ENCODE results near the gene KRTAP24-1. TPM values are rescaled to one million over a fixed set of nuclear protein-coding genes. Genes with fewer than 3 reads are reported as not detected.

Gene KRTAP24-1
- not detected in 2 replicates for polyA plus RNA-seq (2013)

GRCh38 chr21:30282850-30283249 is at the start of gene KRTAP24-1:
Gene KRTAP24-1, minus strand, starts transcription at chr21:30282950. Its CDS starts 18 bp downstream, at chr21:30282932.
- WGBS (ENCODE audit: extremely low coverage, insufficient coverage, insufficient read length): no CpG with 5 or more reads among the region's 3 CpGs
- no peaks in the 10 kb centered on the region for H3K79me1 ChIP-seq (ENCODE audit: low read length)
- no peak for DNase-seq

DNA sequence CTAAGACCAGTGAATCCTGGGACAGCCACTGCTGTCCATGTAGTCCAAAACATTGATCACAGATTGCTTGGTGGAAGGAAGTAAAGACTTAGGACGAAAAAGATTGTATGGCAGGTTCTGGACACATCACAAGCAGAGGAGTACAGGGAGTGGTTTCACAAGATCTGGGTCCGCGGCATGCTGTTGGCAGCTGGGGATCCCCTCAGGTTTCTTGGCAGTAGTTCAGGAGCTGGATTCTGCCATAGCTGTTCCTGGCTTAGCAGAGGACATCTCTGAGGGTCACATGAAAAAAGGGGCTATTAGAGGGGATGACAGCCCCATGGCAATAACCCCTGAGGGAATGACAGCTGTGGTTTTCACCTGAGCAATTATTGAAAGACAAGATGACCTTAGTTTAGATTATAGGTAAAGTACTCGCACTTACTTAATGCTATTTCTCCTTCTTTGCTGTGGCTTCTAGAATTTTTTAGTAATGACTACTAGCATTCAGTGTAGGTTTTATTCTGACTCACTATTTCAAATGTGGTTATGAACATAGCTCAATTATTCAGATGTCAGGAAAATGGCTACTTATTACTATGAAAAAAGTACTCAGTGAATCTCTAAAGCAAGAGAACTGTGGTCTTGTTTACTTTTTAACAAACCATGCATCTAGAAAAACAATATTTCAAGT is 46.6 kb upstream of the KRTAP24-1 start:
- Histone ChIP-seq H4K91ac (ENCODE audit: low read depth, low read length) (no peak overlapping the region), H3K79me1 (ENCODE audit: low read length) (no peaks in the 10 kb centered on the region), H3K9ac (ENCODE audit: low read length) (no peak overlapping the region), H2AFZ (ENCODE audit: insufficient read depth, low read length, poor library complexity) (no peak overlapping the region), H3K18ac (ENCODE audit: low read length) (no peak overlapping the region), H3K4ac (ENCODE audit: low read depth, low read length) (no peak overlapping the region), H2BK12ac (ENCODE audit: low read length) (no peak overlapping the region), H4K8ac (ENCODE audit: low read depth, low read length) (no peak overlapping the region), H3K4me2 (ENCODE audit: low read length) (no peak overlapping the region), H3K4me3 (ENCODE audit: low read depth, low read length) (no peak overlapping the region), H3K23ac (ENCODE audit: low read length) (no peak overlapping the region), H3K4me1 (ENCODE audit: control insufficient read depth in 1 of 2, insufficient read depth in 2 of 2, low read length in 2 of 2) (no peaks in the 10 kb centered on the region), H3K9me3 (ENCODE audit: insufficient read depth, low read depth, low read length) (no peaks in the 10 kb centered on the region), H2AK5ac (ENCODE audit: low read length) (no peak overlapping the region), H3K79me2 (ENCODE audit: control insufficient read depth, insufficient read depth, low read length, poor library complexity) (no peaks in the 10 kb centered on the region), H3K36me3 (ENCODE audit: control insufficient read depth in 1 of 2, insufficient read depth in 2 of 2, low read length in 2 of 2) (no peaks in the 10 kb centered on the region), H3K27ac (ENCODE audit: low read depth, low read length) (no peak overlapping the region), H3K14ac (ENCODE audit: low read length) (no peak overlapping the region), H3K27me3 (ENCODE audit: insufficient read depth, low read length) (no peaks in the 10 kb centered on the region), H4K12ac (ENCODE audit: low read depth, low read length) (no peak overlapping the region), H2BK120ac (ENCODE audit: insufficient read depth, low read length, poor library complexity) (no peak overlapping the region), H2BK5ac (ENCODE audit: low read depth, low read length, poor library complexity) (no peak overlapping the region)
- DNase-seq: no peak
- WGBS (ENCODE audit: extremely low coverage, insufficient coverage, insufficient read length): no CpG with 5 or more reads among the region's 4 CpGs

More at GRCh38 chr21:30282850-30283249, at the start of gene KRTAP24-1:
- H3K79me2 ChIP-seq (ENCODE audit: control insufficient read depth, insufficient read depth, low read length, poor library complexity): no peaks in the 10 kb centered on the region
- H2BK5ac ChIP-seq (ENCODE audit: low read depth, low read length, poor library complexity): no peak within 1 kb of the TSS
- H3K4me2 ChIP-seq (ENCODE audit: low read length): no peak within 1 kb of the TSS
- H3K36me3 ChIP-seq (ENCODE audit: control insufficient read depth in 1 of 2, insufficient read depth in 2 of 2, low read length in 2 of 2): no peaks in the 10 kb centered on the region
- no peak within 1 kb of the TSS for H3K4ac ChIP-seq (ENCODE audit: low read depth, low read length)
- peak within 1 kb of the TSS; percentile 26 for H3K4me3 ChIP-seq (ENCODE audit: low read depth, low read length)
- H2AK5ac ChIP-seq (ENCODE audit: low read length): no peak within 1 kb of the TSS
- no peaks in the 10 kb centered on the region for H3K27me3 ChIP-seq (ENCODE audit: insufficient read depth, low read length)
- no peaks in the 10 kb centered on the region for H3K4me1 ChIP-seq (ENCODE audit: control insufficient read depth in 1 of 2, insufficient read depth in 2 of 2, low read length in 2 of 2)
- no peak within 1 kb of the TSS for H4K8ac ChIP-seq (ENCODE audit: low read depth, low read length)
- H4K12ac ChIP-seq (ENCODE audit: low read depth, low read length): no peak within 1 kb of the TSS
- no peaks in the 10 kb centered on the region for H3K9me3 ChIP-seq (ENCODE audit: insufficient read depth, low read depth, low read length)
- H3K18ac ChIP-seq (ENCODE audit: low read length): no peak within 1 kb of the TSS
- H2BK12ac ChIP-seq (ENCODE audit: low read length): no peak within 1 kb of the TSS
- no peak within 1 kb of the TSS for H2AFZ ChIP-seq (ENCODE audit: insufficient read depth, low read length, poor library complexity)
- no peak within 1 kb of the TSS for H3K23ac ChIP-seq (ENCODE audit: low read length)
- no peak within 1 kb of the TSS for H3K27ac ChIP-seq (ENCODE audit: low read depth, low read length)
- H3K9ac ChIP-seq (ENCODE audit: low read length): no peak within 1 kb of the TSS
- no peak within 1 kb of the TSS for H3K14ac ChIP-seq (ENCODE audit: low read length)
- no peak within 1 kb of the TSS for H2BK120ac ChIP-seq (ENCODE audit: insufficient read depth, low read length, poor library complexity)
- H4K91ac ChIP-seq (ENCODE audit: low read depth, low read length): no peak within 1 kb of the TSS

DNA sequence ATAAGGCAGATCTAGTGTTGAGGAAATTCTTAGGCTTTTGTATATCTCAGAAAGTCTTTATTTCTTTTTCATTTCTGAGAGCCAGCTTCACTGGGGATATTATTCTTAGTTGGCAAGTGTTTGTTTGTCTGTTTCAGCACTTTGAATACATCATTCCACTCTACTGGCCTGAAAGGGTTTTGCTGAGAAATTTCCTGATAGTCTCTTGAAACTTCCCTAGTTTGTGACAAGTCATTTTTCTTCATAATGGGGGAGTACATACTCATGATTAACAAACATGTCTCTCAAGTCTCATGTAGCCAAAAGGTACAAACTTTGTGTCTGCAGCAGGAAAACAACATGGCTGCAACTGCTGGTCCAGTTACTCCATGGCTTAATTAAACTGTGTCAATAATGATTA is 43.6 kb upstream of the KRTAP24-1 start:
- Histone ChIP-seq H3K14ac (ENCODE audit: low read length) (no peak overlapping the region), H2AK5ac (ENCODE audit: low read length) (no peak overlapping the region), H3K9ac (ENCODE audit: low read length) (no peak overlapping the region), H2BK5ac (ENCODE audit: low read depth, low read length, poor library complexity) (no peak overlapping the region), H3K36me3 (ENCODE audit: control insufficient read depth in 1 of 2, insufficient read depth in 2 of 2, low read length in 2 of 2) (no peaks in the 10 kb centered on the region), H3K27me3 (ENCODE audit: insufficient read depth, low read length) (no peaks in the 10 kb centered on the region), H3K79me1 (ENCODE audit: low read length) (no peaks in the 10 kb centered on the region), H3K9me3 (ENCODE audit: insufficient read depth, low read depth, low read length) (no peaks in the 10 kb centered on the region), H3K79me2 (ENCODE audit: control insufficient read depth, insufficient read depth, low read length, poor library complexity) (no peaks in the 10 kb centered on the region), H3K4ac (ENCODE audit: low read depth, low read length) (no peak overlapping the region), H3K23ac (ENCODE audit: low read length) (no peak overlapping the region), H4K91ac (ENCODE audit: low read depth, low read length) (no peak overlapping the region), H3K4me3 (ENCODE audit: low read depth, low read length) (no peak overlapping the region), H3K4me2 (ENCODE audit: low read length) (no peak overlapping the region), H3K4me1 (ENCODE audit: control insufficient read depth in 1 of 2, insufficient read depth in 2 of 2, low read length in 2 of 2) (no peaks in the 10 kb centered on the region), H2BK120ac (ENCODE audit: insufficient read depth, low read length, poor library complexity) (no peak overlapping the region), H2AFZ (ENCODE audit: insufficient read depth, low read length, poor library complexity) (no peak overlapping the region), H4K8ac (ENCODE audit: low read depth, low read length) (no peak overlapping the region), H2BK12ac (ENCODE audit: low read length) (no peak overlapping the region), H3K18ac (ENCODE audit: low read length) (no peak overlapping the region), H3K27ac (ENCODE audit: low read depth, low read length) (no peak overlapping the region), H4K12ac (ENCODE audit: low read depth, low read length) (no peak overlapping the region)
- no peak for DNase-seq

DNA sequence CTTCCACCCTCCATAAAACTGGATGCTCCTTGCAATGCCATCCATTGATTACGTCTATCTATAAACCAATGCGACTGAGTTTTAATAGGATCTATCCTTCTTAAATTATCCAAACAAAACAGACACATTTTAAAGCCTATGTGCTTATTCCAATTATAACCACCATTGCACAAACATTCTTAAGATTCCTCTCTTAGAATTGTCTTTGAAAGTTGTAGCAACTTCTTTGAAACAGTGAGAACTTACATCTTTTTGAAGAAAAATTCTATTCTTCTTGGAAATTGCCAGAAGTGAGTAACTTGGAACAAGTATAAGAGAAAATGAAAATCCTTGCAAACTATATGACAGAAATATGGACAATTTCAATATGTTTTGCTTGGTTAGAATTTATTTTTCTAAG is 37.5 kb upstream of the KRTAP24-1 start, which contains the start of gene KRTAP26-1:
Gene KRTAP26-1, minus strand, starts transcription at position 101 of the 400 bp plus-strand sequence. CDS start 280 bp downstream, outside the sequence.
- no peak within 1 kb of the TSS for H2BK5ac ChIP-seq (ENCODE audit: low read depth, low read length, poor library complexity)
- no peak within 1 kb of the TSS for H2AK5ac ChIP-seq (ENCODE audit: low read length)
- no peak within 1 kb of the TSS for H3K4me3 ChIP-seq (ENCODE audit: low read depth, low read length)
- H4K91ac ChIP-seq (ENCODE audit: low read depth, low read length): no peak within 1 kb of the TSS
- H3K4me1 ChIP-seq (ENCODE audit: control insufficient read depth in 1 of 2, insufficient read depth in 2 of 2, low read length in 2 of 2): no peaks in the 10 kb centered on the region
- no peak within 1 kb of the TSS for H3K4me2 ChIP-seq (ENCODE audit: low read length)
- H2BK12ac ChIP-seq (ENCODE audit: low read length): no peak within 1 kb of the TSS
- H3K79me2 ChIP-seq (ENCODE audit: control insufficient read depth, insufficient read depth, low read length, poor library complexity): no peaks in the 10 kb centered on the region
- no peaks in the 10 kb centered on the region for H3K9me3 ChIP-seq (ENCODE audit: insufficient read depth, low read depth, low read length)
- H3K14ac ChIP-seq (ENCODE audit: low read length): no peak within 1 kb of the TSS
- H3K79me1 ChIP-seq (ENCODE audit: low read length): no peaks in the 10 kb centered on the region
- no peak within 1 kb of the TSS for H2AFZ ChIP-seq (ENCODE audit: insufficient read depth, low read length, poor library complexity)
- H3K36me3 ChIP-seq (ENCODE audit: control insufficient read depth in 1 of 2, insufficient read depth in 2 of 2, low read length in 2 of 2): no peaks in the 10 kb centered on the region
- H3K27me3 ChIP-seq (ENCODE audit: insufficient read depth, low read length): no peaks in the 10 kb centered on the region
- H3K4ac ChIP-seq (ENCODE audit: low read depth, low read length): no peak within 1 kb of the TSS
- no peak within 1 kb of the TSS for H4K12ac ChIP-seq (ENCODE audit: low read depth, low read length)
- H3K23ac ChIP-seq (ENCODE audit: low read length): no peak within 1 kb of the TSS
- no peak within 1 kb of the TSS for H2BK120ac ChIP-seq (ENCODE audit: insufficient read depth, low read length, poor library complexity)
- H4K8ac ChIP-seq (ENCODE audit: low read depth, low read length): no peak within 1 kb of the TSS
- H3K9ac ChIP-seq (ENCODE audit: low read length): no peak within 1 kb of the TSS
- no peak within 1 kb of the TSS for H3K27ac ChIP-seq (ENCODE audit: low read depth, low read length)
- no peak within 1 kb of the TSS for H3K18ac ChIP-seq (ENCODE audit: low read length)
- DNase-seq: no peak
- WGBS (ENCODE audit: extremely low coverage, insufficient coverage, insufficient read length): no CpG with 5 or more reads among the region's 2 CpGs
